ENCODE data around the gene SPTLC1. TPM values are rescaled to one million over a fixed set of nuclear protein-coding genes. Genes with fewer than 3 reads are reported as not detected.

SPTLC1 gene, protein sequence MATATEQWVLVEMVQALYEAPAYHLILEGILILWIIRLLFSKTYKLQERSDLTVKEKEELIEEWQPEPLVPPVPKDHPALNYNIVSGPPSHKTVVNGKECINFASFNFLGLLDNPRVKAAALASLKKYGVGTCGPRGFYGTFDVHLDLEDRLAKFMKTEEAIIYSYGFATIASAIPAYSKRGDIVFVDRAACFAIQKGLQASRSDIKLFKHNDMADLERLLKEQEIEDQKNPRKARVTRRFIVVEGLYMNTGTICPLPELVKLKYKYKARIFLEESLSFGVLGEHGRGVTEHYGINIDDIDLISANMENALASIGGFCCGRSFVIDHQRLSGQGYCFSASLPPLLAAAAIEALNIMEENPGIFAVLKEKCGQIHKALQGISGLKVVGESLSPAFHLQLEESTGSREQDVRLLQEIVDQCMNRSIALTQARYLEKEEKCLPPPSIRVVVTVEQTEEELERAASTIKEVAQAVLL
- total RNA-seq = 10 to 100 TPM; 56.8 to 57.9 TPM
- polyA plus RNA-seq = 10 to 100 TPM; 45.6 to 56.8 TPM

DNA sequence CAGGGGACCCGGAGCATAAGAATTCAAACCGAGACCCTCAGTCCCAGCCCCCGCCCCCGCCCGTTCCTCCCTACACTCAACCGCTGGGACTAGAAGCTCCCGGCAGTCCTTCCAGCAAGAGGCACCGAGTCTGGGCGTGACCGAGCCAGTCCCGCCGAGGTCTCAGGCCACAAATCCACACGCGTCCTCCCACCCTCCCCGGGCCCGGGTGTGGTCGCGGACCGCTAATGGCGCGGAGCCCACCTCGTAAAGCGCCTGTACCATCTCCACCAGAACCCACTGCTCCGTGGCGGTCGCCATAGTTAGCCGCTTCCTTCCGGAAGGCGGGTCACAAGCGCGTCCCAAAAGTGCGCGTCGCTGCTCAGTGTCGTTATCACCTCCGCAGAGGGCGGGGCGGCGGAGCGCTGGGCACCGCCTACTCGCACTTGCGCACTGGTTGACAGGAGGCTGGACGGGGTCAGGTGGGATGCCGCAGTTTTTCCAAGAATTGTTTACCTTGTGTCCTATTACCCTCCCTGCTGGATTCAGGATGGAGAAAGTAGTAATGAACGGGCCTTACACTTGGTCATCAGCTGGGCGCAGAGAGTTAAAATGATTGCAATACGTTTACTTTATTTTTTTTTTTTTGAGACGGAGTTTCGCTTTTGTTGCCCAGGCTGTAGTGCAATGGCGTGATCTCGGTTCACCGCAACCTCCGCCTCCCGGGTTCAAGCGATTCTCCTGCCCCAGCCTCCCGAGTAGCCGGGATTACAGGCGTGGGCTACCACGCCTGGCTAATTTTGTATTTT lies at the start of gene SPTLC1:
SPTLC1 (minus strand) TSS at position 343 of the 788 bp plus-strand sequence; CDS start at position 300, 43 bp downstream.
- DNase-seq = peak; percentile 90 to 95 (median 94)
- Mint-ChIP-seq H3K27ac (peak within 1 kb of the TSS; percentile 96 to 100 (median 99)), H3K27me3 (no peaks in the 10 kb centered on the region), H3K36me3 (peaks cover 22 to 30% of the 10 kb centered on the region in 2 donors), H3K9me3 (no peaks in the 10 kb centered on the region), H3K4me3 (peak within 1 kb of the TSS; percentile 97 to 99 (median 99)), H3K4me1 (peaks cover 26 to 48% (median 34%) of the 10 kb centered on the region in 4 donors)
- Histone ChIP-seq H3K4me1 (ENCODE audit: insufficient read depth, low read length) (peaks cover 26% of the 10 kb centered on the region), H3K4me3 (ENCODE audit: low read length in 2 of 2) (peak within 1 kb of the TSS; percentile 66 to 90), H3K36me3 (ENCODE audit: insufficient read depth, low read length) (peaks cover 16% of the 10 kb centered on the region), H3K27me3 (ENCODE audit: insufficient read depth, low read length) (no peaks in the 10 kb centered on the region), H3K9me3 (ENCODE audit: control insufficient read depth in 1 of 2, low read length in 2 of 2) (no peaks in the 10 kb centered on the region), H3K27ac (ENCODE audit: low read depth, low read length) (peak within 1 kb of the TSS; percentile 89)
- ChIA-PET CTCF (ENCODE audit: partially characterized antibody) (interaction anchor here (1.0 kb wide), 1 partner anchor 26 kb away, joined by 3 read pairs; no protein-coding TSS in a partner anchor), POLR2A (ENCODE audit: partially characterized antibody) (interaction anchor here (0.8 to 1.2 kb wide), 5 partner anchors 190 to 650 kb away, joined by 3 to 5 read pairs (median 4); partner anchors contain the start of genes IPPK and NOL8)
- intact Hi-C loops (cut with micrococcal nuclease) = loop anchor here (1.0 to 10.0 kb wide), 5 partner anchors 178 to 1340 kb away; partner anchors contain the start of genes BICD2, CENPP, FAM120A and FAM120AOS

DNA sequence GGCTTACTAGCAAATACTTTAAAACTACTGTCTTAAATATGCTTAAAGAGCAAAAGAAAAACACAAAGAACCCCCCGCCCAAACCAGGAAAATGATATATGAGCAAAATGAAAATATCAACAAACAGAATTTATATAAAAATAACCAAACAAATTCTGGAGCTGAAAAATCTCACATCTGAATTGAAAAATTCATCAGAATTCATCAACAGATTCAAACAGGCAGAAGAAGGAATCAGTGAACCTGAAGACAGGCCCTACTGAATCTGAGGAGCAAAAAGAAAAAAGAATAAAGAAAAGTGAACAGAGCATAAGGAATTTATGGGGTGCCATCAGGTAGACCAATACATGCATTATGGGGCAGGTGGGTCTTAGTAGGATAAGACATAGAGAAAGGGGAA lies 49.8 kb upstream of the SPTLC1 start:
- Histone ChIP-seq H3K27me3 (ENCODE audit: insufficient read depth, low read length) (no peaks in the 10 kb centered on the region), H3K4me1 (ENCODE audit: insufficient read depth, low read length) (no peaks in the 10 kb centered on the region), H3K27ac (ENCODE audit: low read depth, low read length) (no peak overlapping the region), H3K36me3 (ENCODE audit: insufficient read depth, low read length) (no peaks in the 10 kb centered on the region), H3K9me3 (ENCODE audit: control insufficient read depth in 1 of 2, low read length in 2 of 2) (no peaks in the 10 kb centered on the region), H3K4me3 (ENCODE audit: low read length in 2 of 2) (no peak overlapping the region)
- Mint-ChIP-seq H3K9me3 (peaks cover 0 to 30% (median 20%) of the 10 kb centered on the region in 8 donors), H3K27ac (no peak overlapping the region), H3K4me3 (no peak overlapping the region), H3K4me1 (no peaks in the 10 kb centered on the region), H3K36me3 (peaks cover 3 to 4% of the 10 kb centered on the region in 2 donors), H3K27me3 (peaks cover 19 to 32% of the 10 kb centered on the region in 2 donors)
- intact Hi-C loops (cut with micrococcal nuclease) = no loop called here
- POLR2A ChIA-PET (ENCODE audit: partially characterized antibody) = no interaction called here
- DNase-seq = no peak
- CTCF ChIA-PET (ENCODE audit: partially characterized antibody) = interaction anchor here (2.6 kb wide), 1 partner anchor 26 kb away, joined by 18 read pairs; no protein-coding TSS in a partner anchor

DNA sequence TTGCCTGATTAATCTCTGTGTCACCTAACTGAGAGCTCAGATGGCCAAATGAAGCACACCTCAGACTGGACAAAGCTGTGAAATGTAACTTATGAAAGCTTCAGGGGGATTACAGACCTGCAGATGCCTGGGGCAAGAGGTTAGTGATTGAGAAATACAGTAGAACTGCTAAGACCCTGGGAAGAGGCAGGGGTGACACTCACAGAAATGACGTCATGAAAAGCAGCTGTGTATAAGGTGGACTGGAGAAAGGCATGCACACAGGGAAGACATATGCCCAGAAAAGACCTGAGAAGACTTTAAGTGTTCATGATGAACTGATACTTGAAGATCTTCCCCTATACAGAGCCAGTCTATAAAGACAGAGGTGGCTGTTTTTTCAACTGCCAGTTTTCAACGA lies 49.3 kb upstream of the SPTLC1 start:
- Mint-ChIP-seq H3K27me3 (peaks cover 19 to 30% of the 10 kb centered on the region in 2 donors), H3K4me1 (no peaks in the 10 kb centered on the region), H3K36me3 (peaks cover 3 to 4% of the 10 kb centered on the region in 2 donors), H3K4me3 (no peak overlapping the region), H3K27ac (no peak overlapping the region), H3K9me3 (peaks cover 0 to 30% (median 20%) of the 10 kb centered on the region in 8 donors)
- H3K4me3 ChIP-seq (ENCODE audit: low read length in 2 of 2) = no peak overlapping the region
- H3K27me3 ChIP-seq (ENCODE audit: insufficient read depth, low read length) = no peaks in the 10 kb centered on the region
- no peak overlapping the region for H3K27ac ChIP-seq (ENCODE audit: low read depth, low read length)
- no peak for DNase-seq
- ChIA-PET POLR2A (ENCODE audit: partially characterized antibody) (no interaction called here), CTCF (ENCODE audit: partially characterized antibody) (interaction anchor here (1.3 to 2.6 kb wide), 2 partner anchors 17 to 25 kb away, joined by 4 to 18 read pairs; no protein-coding TSS in a partner anchor)
- H3K36me3 ChIP-seq (ENCODE audit: insufficient read depth, low read length) = no peaks in the 10 kb centered on the region
- H3K9me3 ChIP-seq (ENCODE audit: control insufficient read depth in 1 of 2, low read length in 2 of 2) = no peaks in the 10 kb centered on the region
- intact Hi-C loops (cut with micrococcal nuclease) = no loop called here
- H3K4me1 ChIP-seq (ENCODE audit: insufficient read depth, low read length) = no peaks in the 10 kb centered on the region

DNA sequence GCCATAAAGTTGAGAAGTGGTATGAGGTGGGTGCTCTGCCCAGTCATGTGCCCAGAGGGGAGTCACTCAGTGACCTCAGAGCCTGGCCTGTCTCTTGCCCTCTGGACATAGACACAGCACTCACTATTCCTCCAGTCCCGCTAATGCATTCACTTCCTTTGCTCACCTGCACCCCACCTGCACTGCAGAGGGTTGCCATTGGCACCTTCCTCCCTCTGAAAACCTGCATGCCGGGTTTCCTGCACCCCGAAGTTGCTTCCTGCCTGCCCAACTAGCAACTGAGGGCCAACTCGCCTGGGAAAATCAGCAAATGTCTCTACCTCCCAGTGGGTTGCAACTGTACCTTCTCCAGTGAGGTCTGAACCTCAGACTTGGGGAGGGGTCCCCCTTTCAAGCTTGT lies 48.1 kb upstream of the SPTLC1 start:
- Mint-ChIP-seq H3K4me3 (no peak overlapping the region), H3K36me3 (peaks cover 3 to 4% of the 10 kb centered on the region in 2 donors), H3K27me3 (peaks cover 29 to 41% of the 10 kb centered on the region in 2 donors), H3K27ac (no peak overlapping the region), H3K9me3 (peaks cover 0 to 30% (median 20%) of the 10 kb centered on the region in 8 donors), H3K4me1 (no peaks in the 10 kb centered on the region)
- Histone ChIP-seq H3K36me3 (ENCODE audit: insufficient read depth, low read length) (no peaks in the 10 kb centered on the region), H3K4me1 (ENCODE audit: insufficient read depth, low read length) (no peaks in the 10 kb centered on the region), H3K27me3 (ENCODE audit: insufficient read depth, low read length) (no peaks in the 10 kb centered on the region), H3K27ac (ENCODE audit: low read depth, low read length) (no peak overlapping the region), H3K9me3 (ENCODE audit: control insufficient read depth in 1 of 2, low read length in 2 of 2) (no peaks in the 10 kb centered on the region), H3K4me3 (ENCODE audit: low read length in 2 of 2) (no peak overlapping the region)
- no peak for DNase-seq
- POLR2A ChIA-PET (ENCODE audit: partially characterized antibody) = no interaction called here
- CTCF ChIA-PET (ENCODE audit: partially characterized antibody) = interaction anchor here (0.9 to 2.6 kb wide), 3 partner anchors 15 to 24 kb away, joined by 3 to 18 read pairs (median 4); no protein-coding TSS in a partner anchor
- intact Hi-C loops (cut with micrococcal nuclease) = no loop called here

DNA sequence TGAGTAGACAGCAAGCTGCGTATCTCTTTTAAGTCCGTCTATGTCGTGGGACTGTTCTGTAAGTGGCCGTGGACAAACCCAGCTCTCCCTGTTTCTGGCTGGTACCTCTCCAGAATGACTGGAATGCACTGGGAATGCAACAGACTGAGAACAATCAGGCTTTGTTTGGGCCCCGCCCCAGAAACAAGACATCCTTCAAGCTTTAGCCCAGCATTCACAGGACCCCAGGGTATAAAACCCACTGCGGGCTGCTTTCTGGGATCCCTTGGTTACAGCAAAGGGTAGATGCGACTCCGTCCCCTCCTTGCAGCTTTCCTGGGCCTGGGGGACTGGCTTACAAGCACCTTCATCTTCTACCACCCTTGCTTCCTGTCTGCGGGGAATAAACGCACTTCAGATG lies 45.6 kb upstream of the SPTLC1 start:
- H3K9me3 ChIP-seq (ENCODE audit: control insufficient read depth in 1 of 2, low read length in 2 of 2) = no peaks in the 10 kb centered on the region
- H3K4me3 ChIP-seq (ENCODE audit: low read length in 2 of 2) = no peak overlapping the region
- intact Hi-C loops (cut with micrococcal nuclease) = no loop called here
- no peak for DNase-seq
- H3K4me1 Mint-ChIP-seq = no peaks in the 10 kb centered on the region
- no peak overlapping the region for H3K27ac Mint-ChIP-seq
- no peaks in the 10 kb centered on the region for H3K36me3 ChIP-seq (ENCODE audit: insufficient read depth, low read length)
- ChIA-PET CTCF (ENCODE audit: partially characterized antibody) (no interaction called here), POLR2A (ENCODE audit: partially characterized antibody) (no interaction called here)
- no peak overlapping the region for H3K27ac ChIP-seq (ENCODE audit: low read depth, low read length)
- peaks cover 3 to 4% of the 10 kb centered on the region in 2 donors for H3K36me3 Mint-ChIP-seq
- no peak overlapping the region for H3K4me3 Mint-ChIP-seq
- H3K9me3 Mint-ChIP-seq = peaks cover 0 to 21% (median 18%) of the 10 kb centered on the region in 8 donors
- H3K4me1 ChIP-seq (ENCODE audit: insufficient read depth, low read length) = no peaks in the 10 kb centered on the region
- H3K27me3 ChIP-seq (ENCODE audit: insufficient read depth, low read length) = no peaks in the 10 kb centered on the region
- peaks cover 26 to 46% of the 10 kb centered on the region in 2 donors for H3K27me3 Mint-ChIP-seq

DNA sequence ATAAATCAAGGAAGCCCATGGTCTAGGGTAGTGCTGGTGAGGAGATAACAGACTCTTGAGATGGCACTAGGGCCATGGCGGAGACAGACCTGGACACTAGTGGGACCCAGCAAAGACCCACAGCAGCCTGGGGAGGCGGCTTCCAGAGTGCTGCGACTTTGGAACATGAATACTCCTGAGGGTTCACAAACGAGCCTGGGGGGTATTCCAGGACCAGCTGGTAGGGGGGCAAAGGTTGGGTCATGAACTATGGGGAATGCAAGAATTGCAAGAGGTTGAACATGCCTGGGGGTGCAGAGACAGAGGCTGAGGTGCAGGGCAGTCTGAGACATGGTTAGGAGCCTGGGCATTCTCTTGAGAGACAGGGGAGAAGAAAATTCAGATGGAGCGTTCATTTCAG lies 43.8 kb upstream of the SPTLC1 start:
- CTCF ChIA-PET (ENCODE audit: partially characterized antibody) = interaction anchor here (1.1 kb wide), 1 partner anchor 19 kb away, joined by 3 read pairs; no protein-coding TSS in a partner anchor
- H3K27ac ChIP-seq (ENCODE audit: low read depth, low read length) = no peak overlapping the region

More for the DNA sequence above, 43.8 kb upstream of the SPTLC1 start:
- no peak overlapping the region for H3K4me3 ChIP-seq (ENCODE audit: low read length in 2 of 2)
- Mint-ChIP-seq H3K4me3 (no peak overlapping the region), H3K4me1 (no peaks in the 10 kb centered on the region), H3K27ac (no peak overlapping the region), H3K36me3 (no peaks in the 10 kb centered on the region), H3K9me3 (peaks cover 0 to 3% (median 2%) of the 10 kb centered on the region in 8 donors), H3K27me3 (peaks cover 22 to 35% of the 10 kb centered on the region in 2 donors)
- H3K4me1 ChIP-seq (ENCODE audit: insufficient read depth, low read length) = no peaks in the 10 kb centered on the region
- H3K9me3 ChIP-seq (ENCODE audit: control insufficient read depth in 1 of 2, low read length in 2 of 2) = no peaks in the 10 kb centered on the region
- DNase-seq = no peak
- no peaks in the 10 kb centered on the region for H3K27me3 ChIP-seq (ENCODE audit: insufficient read depth, low read length)
- no peaks in the 10 kb centered on the region for H3K36me3 ChIP-seq (ENCODE audit: insufficient read depth, low read length)
- POLR2A ChIA-PET (ENCODE audit: partially characterized antibody) = no interaction called here
- intact Hi-C loops (cut with micrococcal nuclease) = no loop called here

Data from CD4-positive, alpha-beta memory T cell (primary cell).